ENCODE results near the gene DMBT1. TPM values are rescaled to one million over a fixed set of nuclear protein-coding genes. Genes with fewer than 3 reads are reported as not detected.

Gene DMBT1
- total and polyA plus RNA-seq, 12 donors, result under 0.01 to 0.32 (median 0.15) TPM; not detected in 7

DNA sequence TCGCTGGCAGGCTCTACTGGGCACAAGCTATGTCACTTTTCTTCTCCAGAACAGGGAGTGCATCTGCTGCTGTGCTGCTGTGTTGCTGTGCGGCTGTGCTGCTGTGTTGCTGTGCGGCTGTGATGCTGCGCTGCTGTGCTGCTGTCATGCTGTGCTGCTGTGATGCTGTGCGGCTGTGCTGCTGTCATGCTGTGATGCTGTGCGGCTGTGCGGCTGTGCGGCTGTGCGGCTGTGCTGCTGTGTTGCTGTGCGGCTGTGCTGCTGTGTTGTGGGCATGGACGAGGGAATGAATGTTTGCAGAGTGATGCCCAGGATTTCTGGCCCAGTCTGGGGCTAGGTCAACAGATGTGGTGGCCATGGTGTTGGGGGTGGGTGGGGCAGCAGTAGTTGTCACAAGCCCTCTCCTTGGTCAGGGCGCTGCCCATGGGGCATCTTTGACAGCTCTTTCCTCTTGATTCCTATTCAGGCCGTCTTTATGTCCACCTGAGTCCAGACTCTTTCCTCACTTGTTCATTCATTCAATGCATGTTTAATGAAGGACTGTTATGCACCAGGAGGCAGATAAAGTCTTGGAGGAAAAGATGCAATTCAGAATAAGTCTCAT is 83.5 kb downstream of the DMBT1 start:
- Histone ChIP-seq H3K4me3 (no peak overlapping the region), H3K9me3 (replicated peaks in 1 of 3) (no peaks in the 10 kb centered on the region), H3K36me3 (replicated peaks in 1 of 2) (no peaks in the 10 kb centered on the region), H3K4me1 (replicated peaks in 1 of 2) (no peaks in the 10 kb centered on the region), H3K27me3 (no peaks in the 10 kb centered on the region), H3K27ac (no peak overlapping the region)
- DNase-seq, result no peak
- 66 to 90% (median 87%) methylated on average over 9 to 13 of the region's 13 CpGs for WGBS, 4 donors
- TF ChIP-seq, protein P1, sequence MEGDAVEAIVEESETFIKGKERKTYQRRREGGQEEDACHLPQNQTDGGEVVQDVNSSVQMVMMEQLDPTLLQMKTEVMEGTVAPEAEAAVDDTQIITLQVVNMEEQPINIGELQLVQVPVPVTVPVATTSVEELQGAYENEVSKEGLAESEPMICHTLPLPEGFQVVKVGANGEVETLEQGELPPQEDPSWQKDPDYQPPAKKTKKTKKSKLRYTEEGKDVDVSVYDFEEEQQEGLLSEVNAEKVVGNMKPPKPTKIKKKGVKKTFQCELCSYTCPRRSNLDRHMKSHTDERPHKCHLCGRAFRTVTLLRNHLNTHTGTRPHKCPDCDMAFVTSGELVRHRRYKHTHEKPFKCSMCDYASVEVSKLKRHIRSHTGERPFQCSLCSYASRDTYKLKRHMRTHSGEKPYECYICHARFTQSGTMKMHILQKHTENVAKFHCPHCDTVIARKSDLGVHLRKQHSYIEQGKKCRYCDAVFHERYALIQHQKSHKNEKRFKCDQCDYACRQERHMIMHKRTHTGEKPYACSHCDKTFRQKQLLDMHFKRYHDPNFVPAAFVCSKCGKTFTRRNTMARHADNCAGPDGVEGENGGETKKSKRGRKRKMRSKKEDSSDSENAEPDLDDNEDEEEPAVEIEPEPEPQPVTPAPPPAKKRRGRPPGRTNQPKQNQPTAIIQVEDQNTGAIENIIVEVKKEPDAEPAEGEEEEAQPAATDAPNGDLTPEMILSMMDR (IDR thresholded peaks at IDR 0.05), result no peak
- TF ChIP-seq POLR2A (IDR thresholded peaks at IDR 0.05), result no peak
- intact Hi-C loops (cut with DNase I), result no loop called here

DNA sequence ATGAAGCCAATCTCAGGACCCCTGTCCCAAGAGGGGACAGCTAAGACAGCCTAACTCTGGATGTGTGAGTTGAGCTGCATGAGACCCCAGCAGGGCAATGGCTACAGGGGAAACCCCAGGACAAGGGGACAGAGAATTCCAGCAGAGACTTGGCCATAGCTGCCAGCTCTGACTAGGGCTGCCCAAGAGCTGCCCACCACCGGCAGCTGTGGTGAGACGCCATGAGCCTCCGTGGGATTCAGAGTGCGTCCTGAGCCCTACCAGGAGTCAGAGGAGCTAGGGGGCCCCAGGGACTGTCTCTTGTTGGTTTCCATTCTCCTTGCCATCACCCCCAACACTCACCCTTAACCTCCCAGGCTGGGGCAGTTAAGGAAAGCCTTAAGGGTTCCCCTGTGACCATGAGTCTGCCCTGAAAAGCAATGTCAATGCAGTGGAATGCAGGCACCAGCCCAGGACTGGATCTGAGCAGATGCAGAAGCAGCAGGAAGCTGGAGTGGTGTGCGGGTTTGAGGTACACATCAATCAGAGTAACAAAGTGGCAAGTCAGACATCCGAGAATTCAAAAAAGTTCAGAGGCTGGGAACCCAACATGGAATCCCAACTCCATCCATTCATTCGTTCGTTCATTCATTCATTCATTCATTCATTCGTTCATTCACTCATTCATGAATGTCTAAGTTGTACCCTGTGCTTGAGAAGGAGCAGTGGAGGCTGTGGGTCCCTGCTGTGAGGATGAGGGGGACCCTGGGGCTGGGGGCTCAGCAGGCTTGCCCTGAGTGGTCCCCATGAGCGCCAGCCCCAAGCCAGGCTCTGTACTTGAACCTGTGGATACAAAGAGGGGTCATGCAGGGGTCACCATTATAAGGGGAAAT is 86.2 kb downstream of the DMBT1 start:
- Histone ChIP-seq H3K9me3 (replicated peaks in 1 of 3) (no peaks in the 10 kb centered on the region), H3K36me3 (replicated peaks in 1 of 2) (no peaks in the 10 kb centered on the region), H3K4me3 (no peak overlapping the region), H3K4me1 (replicated peaks in 1 of 2) (no peaks in the 10 kb centered on the region), H3K27me3 (no peaks in the 10 kb centered on the region), H3K27ac (no peak overlapping the region)
- DNase-seq, result peak in 1 of 7 donors; percentile 38
- TF ChIP-seq POLR2A (IDR thresholded peaks at IDR 0.05), result no peak
- TF ChIP-seq, protein P1 (IDR thresholded peaks at IDR 0.05), result no peak
- 51 to 64% (median 60%) methylated on average over 10 of the region's 10 CpGs for WGBS, 4 donors
- intact Hi-C loops (cut with DNase I), result loop anchor here in 1 of 2 donors (5.0 kb wide), 1 partner anchor 56 kb away; no protein-coding TSS in a partner anchor

DNA sequence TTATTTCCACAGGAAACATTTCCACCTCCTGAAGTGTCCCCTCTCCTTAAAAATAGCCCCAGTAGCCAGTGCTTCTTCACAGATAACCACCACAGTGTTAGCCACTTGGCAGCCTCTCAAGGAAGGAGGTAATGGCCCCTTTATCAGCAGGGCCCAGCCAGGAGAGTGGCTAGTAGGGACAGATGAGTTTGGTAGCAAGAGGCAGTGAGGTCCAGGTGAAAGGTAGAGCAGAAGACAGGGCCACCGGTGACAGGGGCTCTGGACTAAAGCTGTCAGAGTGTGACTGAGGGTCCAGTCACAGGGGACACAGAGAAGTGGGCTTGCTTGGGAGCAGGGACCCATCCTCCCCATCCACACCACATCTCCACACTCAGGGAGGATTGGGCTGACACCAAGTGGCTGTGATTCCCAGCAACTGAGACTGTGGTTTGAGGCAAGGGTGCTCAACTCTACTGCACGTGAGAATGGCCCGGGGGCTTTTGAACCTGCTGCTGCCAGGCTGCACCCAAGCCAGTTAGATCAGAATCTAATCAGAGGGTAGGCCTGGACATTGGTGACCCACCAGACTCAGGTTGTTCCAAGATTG is 86.9 kb downstream of the DMBT1 start:
- H3K4me3 ChIP-seq, result no peak overlapping the region
- H3K4me1 ChIP-seq (replicated peaks in 1 of 2), result no peaks in the 10 kb centered on the region
- no peaks in the 10 kb centered on the region for H3K9me3 ChIP-seq (replicated peaks in 1 of 3)
- intact Hi-C loops (cut with DNase I), result loop anchor here in 1 of 2 donors (5.0 kb wide), 1 partner anchor 55 kb away; no protein-coding TSS in a partner anchor
- peak in 1 of 7 donors; percentile 28 for DNase-seq
- no peaks in the 10 kb centered on the region for H3K27me3 ChIP-seq
- WGBS, 4 donors, result 80 to 91% (median 90%) methylated on average over 1 to 3 of the region's 3 CpGs
- no peak overlapping the region for H3K27ac ChIP-seq
- no peak for TF ChIP-seq POLR2A (IDR thresholded peaks at IDR 0.05)
- TF ChIP-seq, protein P1 (IDR thresholded peaks at IDR 0.05), result no peak
- H3K36me3 ChIP-seq (replicated peaks in 1 of 2), result no peaks in the 10 kb centered on the region
